ENCODE results near the gene ATXN7L3. TPM values are rescaled to one million over a fixed set of nuclear protein-coding genes. Genes with fewer than 3 reads are reported as not detected.
"Not testable (repeated sequence)": the region's sequence is repeated elsewhere in the genome, so short reads cannot be mapped to it uniquely, and the experiment has no call there.

The ATXN7L3 gene
- 41.1 and 50.1 TPM in 2 replicates for total RNA-seq

- DNase-seq (ENCODE audit: low read depth, low spot score), result peak; percentile 93
Measured at GRCh38 chr17:44199553-44200477, at the start of gene ATXN7L3. ATXN7L3 (minus strand) TSS chr17:44199884; CDS start chr17:44198070, 1,814 bp downstream.

- no peak for DNase-seq (ENCODE audit: low read depth, low spot score)
Measured at GRCh38 chr17:44247876-44248736, 48.4 kb upstream of the ATXN7L3 start.

- no peak for DNase-seq (ENCODE audit: low read depth, low spot score)
Measured at GRCh38 chr17:44247440-44247841, 47.8 kb upstream of the ATXN7L3 start.

GRCh38 chr17:44241106-44241624, 41.5 kb upstream of the ATXN7L3 start:
- no peak for DNase-seq (ENCODE audit: low read depth, low spot score)

GRCh38 chr17:44237886-44238285, 38.2 kb upstream of the ATXN7L3 start:
- not testable (repeated sequence) for DNase-seq (ENCODE audit: low read depth, low spot score)

GRCh38 chr17:44236444-44236991, 36.8 kb upstream of the ATXN7L3 start:
- DNase-seq (ENCODE audit: low read depth, low spot score), result no peak

- no peak for DNase-seq (ENCODE audit: low read depth, low spot score)
Measured at GRCh38 chr17:44235583-44235936, 35.9 kb upstream of the ATXN7L3 start.

- no peak for DNase-seq (ENCODE audit: low read depth, low spot score)
Measured at GRCh38 chr17:44233582-44233981, 33.9 kb upstream of the ATXN7L3 start.

GRCh38 chr17:44232061-44232460, 32.4 kb upstream of the ATXN7L3 start:
- DNase-seq (ENCODE audit: low read depth, low spot score), result no peak

GRCh38 chr17:44230140-44230539, 30.5 kb upstream of the ATXN7L3 start:
- no peak for DNase-seq (ENCODE audit: low read depth, low spot score)

GRCh38 chr17:44229090-44229489, 29.4 kb upstream of the ATXN7L3 start:
- DNase-seq (ENCODE audit: low read depth, low spot score), result no peak

GRCh38 chr17:44223541-44224071, 23.9 kb upstream of the ATXN7L3 start:
- peak; percentile 83 for DNase-seq (ENCODE audit: low read depth, low spot score)

- DNase-seq (ENCODE audit: low read depth, low spot score), result no peak
Measured at GRCh38 chr17:44222112-44222869, 22.6 kb upstream of the ATXN7L3 start.

- DNase-seq (ENCODE audit: low read depth, low spot score), result no peak
Measured at GRCh38 chr17:44221862-44222111, 22.1 kb upstream of the ATXN7L3 start.

GRCh38 chr17:44221084-44221861, 21.6 kb upstream of the ATXN7L3 start:
- DNase-seq (ENCODE audit: low read depth, low spot score), result no peak

GRCh38 chr17:44220213-44221083, 20.8 kb upstream of the ATXN7L3 start:
- no peak for DNase-seq (ENCODE audit: low read depth, low spot score)

GRCh38 chr17:44219616-44220212, 20.0 kb upstream of the ATXN7L3 start, which contains the start of gene UBTF:
UBTF (minus strand) TSS chr17:44219675; CDS start chr17:44218229, 1,446 bp downstream.
- no peak for DNase-seq (ENCODE audit: low read depth, low spot score)

- DNase-seq (ENCODE audit: low read depth, low spot score), result no peak
Measured at GRCh38 chr17:44219108-44219615, 19.5 kb upstream of the ATXN7L3 start.
